MM.1S (cell line): ENCODE results near the gene CSNK1G3.

Source experiments
- CTCF ChIP-seq: fragments of 300-600 bp; sonication (generic); IDR thresholded peaks from 2 replicates; pipeline ENCODE4 v1.5.1; 2016; ENCODE audit warnings: antibody characterized with exemption, low read length, mixed read lengths
- EZH2phosphoT487 ChIP-seq: fragments of 300-600 bp; sonication (generic); IDR thresholded peaks from 2 replicates; pipeline ENCODE4 v1.6.1; 2018; ENCODE audit warnings: antibody characterized with exemption, low read length

GRCh38 chr5:123508441-123508840 lies 3.5 kb upstream of the CSNK1G3 start:
- TF ChIP-seq EZH2phosphoT487, result no peak
- TF ChIP-seq CTCF, result no peak
